8988T (cell line): ENCODE data around the gene IBTK.
"Not testable (repeated sequence)": the region's sequence is repeated elsewhere in the genome, so short reads cannot be mapped to it uniquely, and the experiment has no call there.

Experiments
- DNase-seq: peaks from one replicate; pipeline ENCODE4 v3.0.0; 2011

The IBTK gene

GRCh38 chr6:82172594-82172993, 75.0 kb downstream of the IBTK start:
- DNase-seq: no peak

GRCh38 chr6:82169138-82169876, 78.2 kb downstream of the IBTK start:
- no peak for DNase-seq

- no peak for DNase-seq
Measured at GRCh38 chr6:82166493-82166892, 81.1 kb downstream of the IBTK start.

DNA sequence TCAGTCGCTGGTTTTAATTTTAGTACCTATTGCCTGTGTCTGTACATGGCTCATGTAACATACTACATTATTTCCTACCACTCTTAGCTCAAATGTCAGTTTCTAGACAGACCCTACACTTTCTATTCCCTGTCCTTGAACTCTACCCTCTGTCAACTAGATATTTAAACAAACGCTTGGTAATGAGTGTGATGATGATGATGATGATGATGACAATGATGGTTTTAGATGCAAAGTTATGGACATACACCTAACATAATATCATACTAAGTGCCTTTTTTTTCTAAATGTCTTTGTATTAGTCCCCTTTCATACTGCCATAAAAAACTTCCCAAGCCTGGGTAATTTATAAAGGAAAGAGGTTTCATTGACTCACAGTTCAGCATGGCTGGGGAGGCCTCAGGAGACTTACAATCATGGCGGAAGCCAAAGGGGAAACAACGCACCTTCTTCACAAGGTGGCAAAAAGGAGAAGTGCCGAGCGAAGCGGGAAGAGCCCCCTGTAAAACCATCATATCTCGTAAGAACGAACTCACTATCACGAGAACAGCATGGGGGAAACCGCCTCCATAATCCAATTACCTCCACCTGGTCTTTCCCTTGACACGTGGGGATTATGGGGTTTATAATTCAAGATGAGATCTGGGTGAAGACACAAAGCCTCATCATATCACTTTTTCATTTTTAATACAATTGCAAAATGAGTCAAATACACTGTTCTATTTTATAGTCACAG, 87.1 kb downstream of the IBTK start:
- no peak for DNase-seq

DNA sequence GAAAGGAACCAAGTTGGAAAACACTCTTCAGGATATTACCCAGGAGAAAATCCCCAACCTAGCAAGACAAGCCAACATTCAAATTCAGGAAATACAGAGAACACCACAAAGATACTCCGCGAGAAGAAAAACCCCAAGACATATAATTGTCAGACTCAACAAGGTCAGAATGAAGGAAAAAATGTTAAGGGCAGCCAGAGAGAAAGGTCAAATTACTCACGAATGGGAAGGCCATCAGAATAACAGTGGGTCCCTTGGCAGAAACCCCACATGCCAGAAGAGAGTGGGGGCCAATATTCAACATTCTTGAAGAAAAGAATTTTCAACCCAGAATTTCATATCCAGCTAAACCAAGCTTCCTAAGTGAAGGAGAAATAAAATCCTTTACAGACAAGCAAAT, 94.8 kb downstream of the IBTK start:
- not testable (repeated sequence) for DNase-seq

GRCh38 chr6:82151147-82151546, 96.4 kb downstream of the IBTK start:
- not testable (repeated sequence) for DNase-seq

DNA sequence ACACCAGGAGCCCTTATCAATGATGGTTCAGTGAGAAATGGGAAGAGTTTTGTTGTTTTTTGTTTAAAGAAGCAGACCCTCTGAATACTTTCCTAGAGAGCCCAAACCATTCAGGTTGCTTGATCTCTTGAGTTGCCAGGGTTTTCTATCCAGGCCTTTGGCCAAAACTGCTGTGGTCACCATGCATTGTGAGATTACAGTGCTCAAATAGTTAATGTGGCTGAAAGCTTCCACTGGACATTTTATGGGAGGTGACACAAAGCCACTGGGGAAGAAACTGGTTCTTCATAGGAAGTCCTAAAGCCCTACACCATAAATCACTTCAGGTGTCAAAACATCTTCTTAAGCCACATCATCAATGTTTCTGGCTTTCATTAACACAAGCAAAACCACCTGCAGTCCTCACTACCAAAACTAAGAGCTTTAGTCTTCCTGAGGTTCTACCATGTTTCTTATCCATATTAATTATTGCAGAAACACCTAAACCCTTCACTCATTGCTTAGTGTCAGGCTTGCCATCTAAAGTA, 101.6 kb downstream of the IBTK start:
- DNase-seq: no peak

DNA sequence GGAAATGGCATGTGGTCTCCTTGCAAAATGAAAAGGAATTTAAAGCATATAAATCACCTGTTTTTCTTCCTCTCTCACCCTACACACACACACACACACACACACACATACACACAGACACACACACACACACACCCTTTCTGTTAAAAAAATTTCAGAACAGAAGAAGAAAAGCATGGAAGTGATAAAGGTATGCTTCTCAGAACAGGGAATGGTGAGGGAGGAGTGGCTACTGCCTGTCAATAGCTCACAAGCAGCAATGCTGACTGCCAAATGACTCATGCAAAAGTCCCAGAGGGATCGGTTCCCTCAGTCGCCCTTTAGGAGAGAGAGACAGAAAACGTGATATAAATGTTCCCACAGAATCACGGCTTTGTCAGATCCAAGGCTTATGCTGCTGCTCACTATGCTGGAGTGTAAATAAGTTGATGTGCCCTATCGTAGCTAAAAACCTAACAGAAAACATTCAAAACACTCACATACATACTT, 102.6 kb downstream of the IBTK start:
- no peak for DNase-seq

DNA sequence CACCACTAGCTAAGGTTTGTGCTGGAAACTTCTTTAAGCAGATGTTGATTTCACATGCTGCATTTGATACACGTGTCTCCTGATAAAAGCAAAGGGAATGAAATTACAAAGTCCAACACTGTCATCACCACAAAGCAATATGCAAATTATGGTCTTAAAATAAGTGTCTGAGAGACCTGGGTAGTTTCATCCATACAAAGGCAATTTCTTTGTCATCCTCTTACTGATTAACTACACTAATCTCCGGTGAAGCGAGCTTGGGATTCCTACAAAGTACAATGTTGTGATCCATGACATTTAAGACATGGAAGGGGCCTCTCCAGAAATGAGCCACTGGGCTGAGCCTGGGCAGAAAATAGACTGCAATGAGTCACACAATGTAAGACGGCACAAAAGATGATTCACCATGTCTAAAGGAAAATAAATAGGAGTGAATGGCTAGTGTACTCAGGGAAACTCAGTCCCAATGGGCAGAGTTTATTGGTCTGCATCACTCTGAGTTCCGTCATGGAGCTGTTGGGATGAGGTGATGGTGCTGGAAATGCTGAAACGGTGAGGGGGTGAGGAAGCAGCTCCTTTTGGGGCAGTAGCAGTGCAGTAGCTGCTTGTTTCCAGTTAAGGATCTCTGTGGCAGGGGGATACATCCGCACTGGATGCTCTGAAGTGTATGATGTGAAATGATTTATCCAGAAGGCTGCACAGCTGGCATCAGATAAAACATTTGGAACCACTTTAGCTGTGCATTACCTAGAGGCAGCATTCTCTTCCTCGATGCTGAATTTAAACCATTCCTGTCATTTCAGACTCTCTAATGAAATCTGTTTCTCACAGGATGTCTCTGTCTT, 103.3 kb downstream of the IBTK start:
- peak; percentile 13 for DNase-seq

DNA sequence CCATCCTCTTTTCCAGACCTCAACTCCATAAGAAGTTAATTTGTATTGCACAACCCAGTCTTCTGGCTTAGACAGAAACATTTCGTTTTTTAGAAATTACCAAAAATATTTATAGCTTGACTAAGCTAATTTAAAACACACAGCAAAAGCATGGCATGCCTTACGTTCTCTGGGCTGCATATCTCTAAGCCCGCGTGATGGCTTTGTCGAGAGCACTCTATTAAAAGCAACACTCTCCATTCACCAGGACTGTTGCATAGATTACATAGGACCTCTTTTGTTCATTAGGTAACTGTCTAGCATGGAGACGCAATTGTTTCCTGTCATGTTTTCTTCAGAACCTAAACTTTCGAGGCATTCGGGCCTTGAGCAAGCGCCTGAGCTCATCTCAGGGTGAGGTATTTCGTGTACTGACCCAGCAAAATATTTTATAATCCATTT, 104.5 kb downstream of the IBTK start:
- DNase-seq: no peak

DNA sequence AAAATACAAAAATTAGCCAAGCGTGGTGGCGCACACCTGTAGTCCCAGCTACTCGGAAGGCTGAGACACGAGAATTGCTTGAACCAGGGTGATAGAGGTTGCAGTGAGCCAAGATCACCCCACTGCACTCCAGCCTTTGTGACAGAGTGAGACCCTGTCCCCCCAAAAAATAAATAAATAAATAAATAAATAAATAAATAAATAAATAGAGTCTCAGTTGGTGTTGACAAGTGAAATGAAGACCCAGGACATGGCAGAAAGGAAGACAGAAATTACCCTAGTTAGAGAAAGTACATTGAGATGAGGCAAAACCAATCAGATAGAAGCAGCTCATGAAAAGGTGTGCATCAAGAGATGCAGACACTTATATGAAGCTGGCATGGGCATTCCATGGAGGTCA, 105.0 kb downstream of the IBTK start:
- DNase-seq: no peak

DNA sequence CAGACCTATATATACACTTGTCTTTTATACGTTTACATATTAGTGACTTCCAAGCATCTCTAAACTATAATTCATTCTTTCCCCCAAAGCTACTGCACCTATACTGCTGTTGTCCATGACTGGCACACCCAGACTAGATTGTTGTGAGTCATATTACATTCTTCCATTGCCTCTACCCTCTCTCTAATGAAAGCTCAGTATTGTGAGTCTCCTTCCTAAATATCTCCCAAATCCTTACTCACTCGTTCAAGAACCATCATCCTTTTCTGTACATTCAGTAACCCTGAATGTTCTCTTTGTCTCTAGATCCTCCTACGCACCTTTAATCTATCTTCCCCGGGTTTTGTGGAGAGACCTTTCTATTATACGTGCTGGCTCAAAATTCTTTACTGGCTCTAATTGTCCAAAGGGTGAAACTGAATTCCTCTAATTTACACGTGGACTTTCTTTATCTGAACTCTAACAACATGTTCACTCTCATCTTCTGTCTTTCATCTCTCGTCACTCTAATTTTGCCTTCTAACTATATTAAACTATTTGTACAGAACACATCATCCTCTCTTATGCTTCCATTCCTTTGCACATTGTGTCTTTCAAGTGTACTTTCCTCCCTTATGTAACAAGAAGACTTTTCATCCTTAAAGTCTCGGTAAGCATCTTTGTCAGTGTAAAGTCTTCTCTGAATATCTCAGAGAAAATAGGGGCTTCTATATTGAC, 109.3 kb downstream of the IBTK start:
- no peak for DNase-seq

GRCh38 chr6:82131441-82131840, 116.1 kb downstream of the IBTK start:
- DNase-seq: no peak

- no peak for DNase-seq
Measured at GRCh38 chr6:82129797-82130196, 117.7 kb downstream of the IBTK start.

- not testable (repeated sequence) for DNase-seq
Measured at GRCh38 chr6:82128973-82129372, 118.6 kb downstream of the IBTK start.

DNA sequence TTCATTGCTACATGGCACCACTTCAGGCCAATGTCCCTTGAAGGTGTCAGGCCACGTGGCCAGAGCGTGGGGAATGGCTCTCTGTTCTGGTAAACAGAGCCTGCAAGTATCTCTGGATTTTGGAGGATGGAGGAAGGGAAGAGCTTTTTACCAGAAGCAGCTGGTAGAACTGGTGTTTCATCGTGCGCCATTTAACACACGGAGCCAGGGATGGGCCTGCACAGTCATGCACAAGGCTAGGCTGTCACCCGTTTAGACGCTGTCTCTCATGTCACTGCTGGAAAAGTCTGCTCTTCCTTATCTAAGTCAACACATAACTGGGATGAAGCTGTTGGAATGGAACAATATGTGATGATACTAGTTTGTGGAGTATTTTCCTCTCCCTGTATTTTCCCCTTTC, 123.9 kb downstream of the IBTK start:
- DNase-seq: no peak
